DMS79 treated with DMSO at 0.1 percent for 48 hours (cell line): ENCODE results near the gene ABCC3.
"Not testable (repeated sequence)": the region's sequence is repeated elsewhere in the genome, so short reads cannot be mapped to it uniquely, and the experiment has no call there.

ENCODE experiments used
- DNase-seq: peaks from one replicate; lab custom pipeline; 2025; lab: John Stamatoyannopoulos, UW

The ABCC3 gene

GRCh38 chr17:50666316-50666715 is 31.6 kb downstream of the ABCC3 start:
- DNase-seq: no peak

DNA sequence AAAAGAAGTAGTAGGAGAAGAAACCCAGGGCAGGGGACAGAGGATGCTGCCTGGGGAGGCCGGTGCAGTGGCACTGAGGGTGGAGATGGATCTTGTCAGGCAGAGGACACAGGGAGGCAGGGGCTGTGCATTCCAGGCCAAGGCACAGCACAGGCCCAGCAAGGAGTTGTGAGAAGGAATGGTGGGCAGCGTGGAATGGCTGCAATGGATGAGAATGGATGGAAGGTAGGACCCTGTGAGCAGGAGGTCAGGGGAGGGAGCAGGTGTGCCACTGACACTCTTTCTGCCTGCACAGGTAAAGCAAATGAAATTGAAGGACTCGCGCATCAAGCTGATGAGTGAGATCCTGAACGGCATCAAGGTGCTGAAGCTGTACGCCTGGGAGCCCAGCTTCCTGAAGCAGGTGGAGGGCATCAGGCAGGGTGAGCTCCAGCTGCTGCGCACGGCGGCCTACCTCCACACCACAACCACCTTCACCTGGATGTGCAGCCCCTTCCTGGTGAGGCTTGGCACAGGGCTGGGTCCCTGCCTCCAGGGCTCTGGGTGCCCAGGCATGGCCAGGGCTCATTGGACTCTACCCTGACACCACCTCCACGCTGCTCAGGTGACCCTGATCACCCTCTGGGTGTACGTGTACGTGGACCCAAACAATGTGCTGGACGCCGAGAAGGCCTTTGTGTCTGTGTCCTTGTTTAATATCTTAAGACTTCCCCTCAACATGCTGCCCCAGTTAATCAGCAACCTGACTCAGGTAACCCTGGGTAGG is 32.8 kb downstream of the ABCC3 start:
- no peak for DNase-seq

DNA sequence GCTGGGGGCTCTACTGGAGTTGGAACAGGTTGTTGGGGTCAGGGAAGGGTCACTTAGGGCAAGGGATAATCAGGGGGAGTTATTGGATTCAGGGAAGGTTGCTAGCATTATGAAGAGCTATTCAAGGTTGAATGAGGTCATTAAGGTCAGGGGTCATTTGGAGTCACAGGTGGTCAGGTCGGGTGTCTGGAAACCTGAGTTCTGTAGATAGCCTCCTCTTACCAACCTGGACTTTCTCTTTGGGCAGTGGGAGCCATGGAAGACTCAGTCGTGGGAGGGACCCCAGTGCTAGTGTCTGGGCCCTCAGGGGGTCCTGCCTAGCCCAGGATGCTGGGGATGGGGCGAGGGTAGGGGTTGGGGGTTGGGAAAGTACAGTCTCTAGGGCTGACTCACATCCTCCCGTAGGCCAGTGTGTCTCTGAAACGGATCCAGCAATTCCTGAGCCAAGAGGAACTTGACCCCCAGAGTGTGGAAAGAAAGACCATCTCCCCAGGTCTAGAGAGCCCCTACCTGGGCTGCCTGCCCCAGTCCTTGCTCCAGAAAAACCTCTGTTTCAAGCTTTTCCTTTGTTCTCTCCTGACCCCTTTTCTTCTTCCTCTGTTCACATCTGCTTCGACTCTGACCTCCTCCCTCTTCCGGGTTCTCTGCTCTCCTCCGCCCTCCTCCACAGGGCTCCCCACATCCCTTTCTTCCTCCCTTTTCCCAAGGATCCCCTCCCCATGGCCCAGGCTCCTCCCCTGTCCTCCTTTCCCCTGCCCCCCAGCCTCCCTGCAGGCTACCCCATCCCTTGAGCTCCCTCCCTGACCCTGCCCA is 33.5 kb downstream of the ABCC3 start:
- DNase-seq: no peak

GRCh38 chr17:50668838-50669581 is 34.3 kb downstream of the ABCC3 start:
- no peak for DNase-seq

- no peak for DNase-seq
These were observed 37.4 kb downstream of the ABCC3 start for GRCh38 chr17:50672071-50672470.

DNA sequence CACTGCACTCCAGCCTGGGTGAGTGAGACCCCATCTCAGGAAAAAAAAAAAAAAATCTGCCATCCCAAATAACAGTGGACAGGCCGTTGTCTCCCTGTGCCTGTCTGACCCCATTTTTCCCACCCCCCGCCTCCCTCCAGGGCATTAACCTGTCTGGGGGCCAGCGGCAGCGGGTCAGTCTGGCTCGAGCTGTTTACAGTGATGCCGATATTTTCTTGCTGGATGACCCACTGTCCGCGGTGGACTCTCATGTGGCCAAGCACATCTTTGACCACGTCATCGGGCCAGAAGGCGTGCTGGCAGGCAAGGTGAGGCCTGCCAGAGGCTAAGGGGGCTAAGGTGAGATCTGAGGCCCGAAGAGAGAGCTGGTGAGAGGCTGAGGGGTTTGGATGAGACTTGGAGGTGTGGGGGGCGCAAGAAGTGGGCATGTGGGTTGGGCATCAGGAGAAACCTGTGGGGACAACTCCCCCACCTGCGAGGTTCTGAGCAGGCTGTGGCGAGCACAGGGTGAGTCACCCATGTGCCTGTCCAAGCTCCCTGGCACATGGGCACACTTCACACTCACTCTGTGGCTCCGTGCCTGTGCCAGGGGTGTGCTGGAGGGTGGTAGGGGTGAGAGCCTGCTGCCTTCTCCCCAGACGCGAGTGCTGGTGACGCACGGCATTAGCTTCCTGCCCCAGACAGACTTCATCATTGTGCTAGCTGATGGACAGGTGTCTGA is 38.3 kb downstream of the ABCC3 start:
- no peak for DNase-seq

- DNase-seq: no peak
These were observed 40.5 kb downstream of the ABCC3 start for GRCh38 chr17:50675190-50675589.

- DNase-seq: no peak
These were observed 40.9 kb downstream of the ABCC3 start for GRCh38 chr17:50675627-50676026.

DNA sequence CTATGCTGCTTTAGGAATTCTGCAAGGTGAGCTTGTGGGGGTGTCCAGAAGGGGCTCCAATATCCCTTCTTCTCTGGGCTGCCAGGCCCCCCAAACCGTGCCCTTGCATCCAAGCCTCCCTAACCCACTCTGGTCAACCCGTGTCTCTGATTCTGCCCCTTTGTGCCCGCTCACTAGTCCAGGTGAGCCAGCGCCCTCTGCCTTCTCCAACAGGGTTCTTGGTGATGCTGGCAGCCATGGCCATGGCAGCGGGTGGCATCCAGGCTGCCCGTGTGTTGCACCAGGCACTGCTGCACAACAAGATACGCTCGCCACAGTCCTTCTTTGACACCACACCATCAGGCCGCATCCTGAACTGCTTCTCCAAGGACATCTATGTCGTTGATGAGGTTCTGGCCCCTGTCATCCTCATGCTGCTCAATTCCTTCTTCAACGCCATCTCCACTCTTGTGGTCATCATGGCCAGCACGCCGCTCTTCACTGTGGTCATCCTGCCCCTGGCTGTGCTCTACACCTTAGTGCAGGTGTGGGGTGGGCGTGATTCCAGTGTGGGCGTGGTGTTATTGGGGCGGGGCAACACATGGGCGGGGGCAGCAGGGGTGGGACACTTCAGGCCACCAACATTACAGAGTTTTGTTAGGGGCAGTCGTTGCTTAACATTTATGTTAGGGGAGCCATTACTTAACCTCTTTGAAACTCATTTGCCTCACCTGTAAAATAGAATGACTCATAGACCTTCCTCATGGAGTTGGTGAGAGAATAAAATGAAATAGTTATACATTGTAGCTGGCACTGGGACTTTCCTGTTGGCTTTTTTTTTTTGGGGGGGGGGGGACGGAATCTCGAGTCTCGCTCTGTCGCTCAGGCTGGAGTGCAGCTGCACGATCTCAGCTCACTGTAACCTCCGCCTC is 41.6 kb downstream of the ABCC3 start:
- no peak for DNase-seq

- no peak for DNase-seq
These were observed 43.2 kb downstream of the ABCC3 start for GRCh38 chr17:50677851-50678375.

- DNase-seq: no peak
These were observed 44.4 kb downstream of the ABCC3 start for GRCh38 chr17:50679008-50679544.

DNA sequence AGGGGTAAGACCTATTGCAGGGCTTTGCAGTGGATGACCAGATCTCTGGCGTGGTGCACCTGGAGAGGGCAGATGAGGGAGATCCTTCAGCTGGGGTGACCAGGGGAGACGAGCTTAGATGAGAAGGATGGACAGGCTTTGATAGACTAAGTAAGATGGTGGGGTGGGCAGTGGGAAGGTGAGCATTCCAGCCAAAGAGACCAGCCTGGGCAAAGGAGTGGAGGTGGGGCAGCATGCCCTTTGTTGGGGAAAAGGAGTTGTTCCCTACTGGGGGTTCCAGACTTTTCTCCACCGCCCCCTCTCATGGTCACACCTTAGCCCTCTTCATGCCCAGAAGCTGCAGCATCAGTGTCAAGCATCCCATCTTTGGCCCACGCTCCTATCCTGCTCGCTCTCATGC is 45.4 kb downstream of the ABCC3 start:
- DNase-seq: no peak

- not testable (repeated sequence) for DNase-seq
These were observed 46.0 kb downstream of the ABCC3 start for GRCh38 chr17:50680543-50681262.

GRCh38 chr17:50681263-50682200 is 46.9 kb downstream of the ABCC3 start:
- peak; percentile 5 for DNase-seq

GRCh38 chr17:50682441-50682840 is 47.8 kb downstream of the ABCC3 start:
- DNase-seq: no peak

DNA sequence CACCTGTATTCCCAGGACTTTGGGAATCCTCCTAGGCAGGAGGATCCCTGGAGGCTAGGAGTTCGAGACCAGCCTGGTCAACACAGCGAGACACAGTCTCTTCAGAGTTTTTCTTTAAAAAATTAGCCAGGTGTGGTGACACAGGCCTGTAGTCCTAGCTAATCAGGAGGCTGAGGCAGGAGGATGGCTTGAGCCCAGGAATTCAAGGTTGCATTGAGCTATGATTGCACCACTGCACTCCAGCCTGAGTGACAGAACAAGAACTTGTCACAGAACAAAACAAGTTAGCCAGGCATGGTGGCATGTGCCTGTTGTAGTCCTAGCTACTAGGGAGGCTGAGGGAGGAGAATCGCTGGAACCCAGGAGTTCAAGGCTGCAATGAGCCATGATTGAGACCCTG is 48.3 kb downstream of the ABCC3 start:
- no peak for DNase-seq

DNA sequence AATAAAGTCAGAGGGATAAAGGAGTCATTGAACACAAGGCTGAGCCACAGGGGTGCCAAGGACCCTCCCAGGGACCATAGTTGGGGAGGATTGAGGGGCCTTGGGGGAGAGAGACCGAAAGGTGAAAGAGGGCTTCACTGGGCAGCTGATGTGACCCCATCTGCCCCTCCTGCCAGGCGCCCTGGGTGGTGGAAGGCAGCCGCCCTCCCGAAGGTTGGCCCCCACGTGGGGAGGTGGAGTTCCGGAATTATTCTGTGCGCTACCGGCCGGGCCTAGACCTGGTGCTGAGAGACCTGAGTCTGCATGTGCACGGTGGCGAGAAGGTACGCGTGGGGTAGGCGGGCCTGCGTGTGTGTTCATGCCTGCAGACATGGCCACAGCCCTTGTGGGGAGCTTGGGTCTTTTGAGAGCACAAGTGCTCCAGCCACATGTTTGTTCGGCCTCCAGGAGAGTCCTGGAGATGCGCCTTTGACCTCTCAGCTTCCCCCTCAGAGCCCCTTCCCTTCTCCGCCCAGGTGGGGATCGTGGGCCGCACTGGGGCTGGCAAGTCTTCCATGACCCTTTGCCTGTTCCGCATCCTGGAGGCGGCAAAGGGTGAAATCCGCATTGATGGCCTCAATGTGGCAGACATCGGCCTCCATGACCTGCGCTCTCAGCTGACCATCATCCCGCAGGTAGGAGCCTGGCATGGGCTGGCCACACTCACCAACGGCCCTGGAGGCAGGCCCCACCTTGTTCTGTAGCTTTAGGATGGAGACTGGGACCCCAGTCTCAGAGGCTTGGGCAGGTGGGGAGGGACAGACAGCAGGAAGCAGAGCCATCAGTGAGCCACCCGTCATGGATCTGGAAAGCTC is 49.0 kb downstream of the ABCC3 start:
- DNase-seq: no peak

GRCh38 chr17:50684288-50684611 is 49.6 kb downstream of the ABCC3 start:
- DNase-seq: no peak
